Anterior cingulate cortex (tissue), 58 donors: ENCODE results near the gene NCBP3.
A peak's percentile ranks its signal among the peaks of the same experiment; 100 is the strongest.
"Not testable (repeated sequence)": the region's sequence is repeated elsewhere in the genome, so short reads cannot be mapped to it uniquely, and the experiment has no call there.

ENCODE experiments used
- DNase-seq, 58 donors: peaks; one replicate each; lab custom pipeline; 2025; lab: John Stamatoyannopoulos, UW

Gene NCBP3

DNA sequence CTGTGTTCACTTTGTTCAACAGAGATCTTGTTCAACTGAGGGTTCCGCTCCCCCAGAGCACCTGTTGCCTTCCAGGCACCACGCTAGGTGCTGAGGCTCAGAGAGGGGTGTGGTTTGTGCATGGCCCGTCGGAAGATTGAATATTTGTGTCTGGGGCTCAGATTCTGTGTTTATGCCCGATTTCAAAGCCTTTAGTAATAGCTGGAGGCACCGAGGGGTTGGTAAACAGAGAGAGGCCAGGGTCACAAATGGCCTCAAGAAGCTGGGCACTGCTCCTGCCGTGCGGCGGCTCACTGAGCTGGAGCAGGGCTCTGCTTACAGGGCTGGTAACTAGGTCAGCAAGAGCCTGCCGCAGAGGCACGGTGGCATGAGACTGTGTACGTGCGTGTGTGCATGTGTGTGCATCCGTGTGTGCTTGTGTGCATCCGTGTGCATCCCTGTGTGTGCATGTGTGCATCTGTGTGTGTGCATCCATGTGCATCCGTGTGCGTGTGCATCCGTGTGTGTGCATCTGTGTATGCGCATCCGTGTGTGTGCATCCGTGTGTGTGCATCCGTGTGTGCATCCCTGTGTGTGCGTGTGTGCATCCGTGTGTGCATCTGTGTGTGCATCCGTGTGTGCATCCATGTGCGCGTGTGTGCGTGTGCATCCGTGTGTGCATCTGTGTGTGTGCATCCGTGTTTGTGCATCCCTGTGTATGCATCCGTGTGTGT, 50.5 kb downstream of the NCBP3 start:
- DNase-seq, result no peak

DNA sequence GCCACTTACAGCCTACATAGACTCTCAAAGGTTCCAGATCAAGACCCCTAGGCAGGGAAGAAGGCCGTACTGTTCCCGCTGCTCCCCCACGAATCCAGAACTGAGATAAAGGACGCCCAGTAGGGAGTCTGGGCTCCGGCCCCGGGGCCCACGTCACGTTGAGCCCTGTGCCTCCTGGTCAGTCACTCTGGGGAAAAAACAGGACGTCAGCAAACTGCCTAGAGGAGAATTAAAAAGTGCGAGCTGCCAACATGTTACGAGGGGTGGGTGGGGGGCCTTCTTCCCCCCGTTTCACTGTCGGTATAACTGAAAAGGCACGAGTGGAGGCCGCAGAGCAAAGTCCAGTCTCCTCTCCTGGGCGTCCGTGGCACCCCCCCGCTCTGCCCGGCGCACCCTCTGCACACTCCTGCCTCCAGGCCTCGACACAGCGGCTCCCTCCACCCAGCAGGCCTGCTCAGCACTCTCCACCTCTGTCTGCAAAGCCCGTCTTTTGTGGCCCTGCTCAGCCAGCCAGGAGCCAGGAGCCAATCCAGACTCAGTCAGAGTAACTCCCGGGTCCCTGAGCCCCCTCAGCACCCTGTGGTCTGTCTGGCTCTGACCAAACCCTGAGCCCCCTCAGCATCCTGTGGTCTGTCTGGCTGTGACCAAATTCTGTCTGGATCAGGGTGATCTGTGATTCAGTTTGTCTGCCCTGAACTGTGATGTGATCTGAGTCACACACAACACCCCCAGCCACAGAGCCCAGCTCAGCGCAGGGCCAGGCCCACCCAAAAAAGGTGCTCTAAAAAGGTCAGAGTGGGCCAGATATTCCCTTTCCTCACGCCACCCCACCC, 51.3 kb downstream of the NCBP3 start:
- DNase-seq, result no peak

DNA sequence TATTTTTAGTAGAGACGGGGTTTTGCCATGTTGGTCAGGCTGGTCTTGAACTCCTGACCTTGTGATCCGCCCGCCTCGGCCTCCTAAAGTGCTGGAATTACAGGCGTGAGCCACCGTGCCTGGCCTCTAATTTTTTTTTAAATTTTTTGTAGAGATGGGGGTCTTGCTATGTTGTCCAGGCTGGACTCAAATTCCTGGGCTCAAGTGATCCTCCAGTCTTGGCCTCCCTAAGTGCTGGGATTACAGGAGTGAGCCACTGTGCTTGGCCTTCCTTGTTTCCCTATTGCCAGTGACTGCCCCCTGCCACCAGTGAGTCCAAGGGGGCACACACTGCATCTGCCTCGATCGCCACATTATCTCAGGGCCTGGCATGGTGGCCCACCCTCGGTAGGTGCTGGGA, 51.9 kb downstream of the NCBP3 start:
- not testable (repeated sequence) for DNase-seq

DNA sequence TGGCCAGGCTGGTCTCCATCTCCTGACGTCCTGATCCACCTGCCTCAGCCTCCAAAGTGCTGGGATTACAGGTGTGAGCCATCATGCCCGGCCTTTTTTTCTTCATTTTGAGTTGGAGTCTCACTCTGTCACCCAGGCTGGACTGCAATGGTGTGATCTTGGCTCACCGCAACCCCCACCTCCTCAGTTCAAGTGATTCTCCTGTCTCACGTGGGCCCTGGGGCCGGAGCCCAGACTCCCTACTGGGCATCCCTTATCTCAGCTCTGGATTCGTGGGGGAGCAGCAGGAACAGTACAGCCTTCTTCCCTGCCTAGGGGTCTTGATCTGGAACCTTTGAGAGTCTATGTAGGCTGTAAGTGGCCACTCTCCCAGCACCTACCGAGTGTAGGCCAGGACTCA, 52.8 kb downstream of the NCBP3 start:
- not testable (repeated sequence) for DNase-seq

DNA sequence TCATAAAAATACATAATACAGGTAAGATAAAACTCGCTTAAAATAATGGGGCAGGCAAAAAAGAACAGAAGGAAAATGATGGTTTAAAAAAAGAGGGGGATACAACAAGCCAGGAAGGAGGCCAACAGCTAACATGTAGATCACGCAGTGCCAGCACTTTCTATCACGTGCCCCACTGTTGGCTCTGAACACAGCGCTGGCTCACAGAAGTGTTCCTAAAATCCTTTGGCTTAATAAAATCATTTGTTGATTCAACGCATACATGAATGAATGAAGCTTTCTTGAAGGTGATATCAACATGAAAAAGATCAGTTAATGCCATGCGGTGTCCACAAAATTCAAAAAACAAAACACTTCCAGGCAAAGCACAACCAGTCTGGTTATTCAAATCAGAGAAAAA, 53.6 kb downstream of the NCBP3 start:
- DNase-seq, result peak in 42 of 58 donors; percentile 5 to 64 (median 40)

DNA sequence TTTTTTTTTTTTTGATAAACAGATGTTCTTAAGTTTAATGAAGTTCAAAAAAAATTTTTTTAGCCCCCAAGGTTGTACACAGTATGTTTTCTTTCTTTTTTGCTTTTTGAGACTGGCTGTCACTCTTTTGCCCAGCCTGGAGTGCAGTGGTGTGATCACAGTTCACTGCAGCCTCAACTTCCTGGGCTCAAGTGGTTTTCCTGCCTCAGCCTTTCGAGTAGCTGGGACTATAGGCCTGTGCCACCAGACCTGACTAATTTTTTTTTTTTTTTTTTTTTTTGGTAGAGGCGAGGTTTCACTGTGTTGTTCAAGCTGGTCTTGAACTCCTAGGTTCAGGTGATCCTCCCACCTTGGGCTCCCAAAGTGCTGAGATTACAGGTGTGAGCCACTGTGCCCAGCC, 57.8 kb downstream of the NCBP3 start:
- DNase-seq, result no peak

DNA sequence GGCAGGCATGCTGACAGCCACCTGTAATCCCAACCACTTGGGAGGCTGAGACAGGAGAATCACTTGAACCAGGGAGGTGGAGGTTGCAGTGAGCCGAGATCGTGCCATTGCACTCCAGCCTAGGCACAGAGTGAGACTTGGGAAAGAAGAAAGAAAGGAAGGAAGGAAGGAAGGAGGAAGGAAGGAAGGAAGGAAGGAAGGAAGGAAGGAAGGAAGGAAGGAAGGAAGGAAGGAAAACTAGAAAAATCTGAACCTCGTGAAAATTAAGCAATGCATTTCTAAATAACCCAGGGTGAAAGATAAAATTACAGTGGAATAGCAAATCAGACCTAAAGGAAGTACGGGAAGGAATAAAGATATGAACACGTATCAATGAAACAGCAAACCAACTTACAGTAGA, 60.7 kb downstream of the NCBP3 start:
- not testable (repeated sequence) for DNase-seq

DNA sequence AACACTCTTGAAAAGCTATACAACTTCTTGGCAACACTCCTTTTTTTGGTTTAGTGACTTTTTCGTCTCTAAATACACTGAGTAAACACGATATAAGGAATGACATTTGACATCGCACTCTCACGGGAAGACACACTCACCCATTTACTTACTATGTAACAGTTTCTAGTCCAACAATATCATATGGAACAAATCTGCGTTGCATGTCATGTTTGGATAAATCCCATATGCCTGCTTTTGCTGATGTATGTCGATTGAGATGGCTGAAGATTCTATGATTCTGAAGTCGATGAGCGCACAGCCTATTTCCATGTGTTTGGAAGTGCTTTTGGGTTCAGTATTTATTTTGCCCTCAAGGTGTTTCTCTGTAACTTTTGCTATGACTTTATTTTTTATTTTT, 63.3 kb downstream of the NCBP3 start:
- DNase-seq, result no peak

DNA sequence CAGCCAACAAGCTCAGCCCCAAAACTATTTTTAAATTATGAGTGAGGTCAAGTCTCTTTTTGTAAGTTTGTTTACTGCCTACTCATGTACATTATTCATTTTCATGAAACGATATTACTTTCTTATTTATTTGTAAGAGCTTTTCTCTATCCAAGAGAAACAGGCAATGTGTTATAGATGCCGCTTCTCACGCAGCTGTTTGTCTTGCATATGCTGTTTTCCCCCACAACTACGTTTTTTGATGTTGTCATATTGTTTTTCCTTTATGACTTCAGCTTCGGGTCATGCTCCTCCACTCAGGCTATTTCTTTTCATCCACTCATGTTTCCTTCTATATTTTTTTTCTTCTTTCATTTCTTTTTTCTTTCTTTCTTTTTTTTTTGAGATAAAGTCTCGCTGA, 65.1 kb downstream of the NCBP3 start:
- DNase-seq, result no peak

DNA sequence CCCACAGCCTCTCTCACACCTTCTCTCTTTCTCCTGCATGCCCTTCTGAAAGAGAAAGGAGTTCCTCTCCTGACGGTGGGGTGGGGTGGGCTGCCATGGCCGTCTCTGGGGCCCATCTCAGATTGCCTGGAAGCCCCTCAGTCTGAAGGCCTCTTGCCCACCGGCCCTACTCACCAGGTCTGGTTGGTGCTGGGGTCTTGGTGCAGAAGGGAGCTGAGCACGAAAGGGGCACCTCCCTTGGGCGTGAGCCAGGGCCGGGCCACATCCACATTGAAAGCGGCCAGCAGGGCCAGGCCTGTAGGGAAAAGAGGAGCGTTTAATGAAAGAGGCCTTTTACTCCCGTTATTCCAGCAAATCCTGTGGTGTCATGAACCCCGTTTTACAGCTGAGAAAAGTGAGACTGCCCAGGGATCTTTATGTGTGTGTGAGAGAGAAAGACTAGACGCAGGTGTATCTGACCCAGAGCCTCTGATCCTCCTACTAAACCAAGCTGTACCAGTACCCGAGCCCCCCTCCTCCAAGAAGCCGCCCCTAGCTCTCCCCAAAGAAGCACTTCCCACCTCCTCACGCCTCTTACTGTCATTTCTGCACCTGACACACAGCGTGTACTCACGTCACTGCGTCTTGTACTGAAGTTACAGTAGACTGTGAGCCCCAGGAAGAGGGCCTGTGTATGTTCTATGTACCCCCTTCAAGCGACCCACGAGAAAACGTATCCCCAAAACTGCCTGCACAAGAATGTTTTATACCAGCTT, 68.5 kb downstream of the NCBP3 start:
- DNase-seq, result no peak

DNA sequence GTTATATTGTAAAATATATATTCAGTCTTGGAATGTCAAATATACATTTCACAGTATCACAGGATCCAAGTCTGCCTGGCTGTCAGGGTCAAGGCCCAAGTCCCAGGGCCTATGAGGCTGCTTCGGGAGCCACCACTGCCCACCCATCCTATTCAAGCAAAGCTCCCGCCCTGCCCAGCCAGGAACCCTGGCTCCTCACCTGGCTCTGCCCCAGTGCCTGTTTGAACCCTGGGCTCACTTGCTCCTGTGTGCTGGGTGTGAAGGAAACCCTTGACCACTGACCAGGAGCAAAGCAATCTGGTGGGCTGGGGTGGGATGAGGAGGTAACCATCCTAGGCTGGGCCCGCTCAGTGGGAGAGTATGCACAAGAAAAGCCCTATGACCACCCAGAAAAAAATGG, 72.1 kb downstream of the NCBP3 start:
- DNase-seq, result no peak

DNA sequence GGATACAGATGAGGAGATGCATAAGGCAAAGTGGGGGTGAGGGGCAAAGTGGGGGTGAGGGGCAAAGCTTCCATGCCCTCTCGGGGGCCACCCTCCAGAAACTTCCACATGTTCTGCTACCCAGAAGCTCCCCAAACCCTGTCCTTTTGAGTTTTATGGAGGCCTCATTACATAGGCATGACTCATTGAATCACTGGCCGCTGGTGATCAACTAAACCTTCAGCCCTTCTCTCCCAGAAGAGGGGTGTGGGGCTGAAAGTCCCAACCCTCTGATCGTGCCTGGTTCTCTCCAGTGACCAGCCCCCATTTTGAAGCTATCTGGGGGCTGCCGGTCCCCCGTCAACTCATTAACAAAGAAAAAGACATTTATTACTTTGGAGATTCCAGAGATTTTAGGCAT, 72.5 kb downstream of the NCBP3 start:
- DNase-seq, result no peak

DNA sequence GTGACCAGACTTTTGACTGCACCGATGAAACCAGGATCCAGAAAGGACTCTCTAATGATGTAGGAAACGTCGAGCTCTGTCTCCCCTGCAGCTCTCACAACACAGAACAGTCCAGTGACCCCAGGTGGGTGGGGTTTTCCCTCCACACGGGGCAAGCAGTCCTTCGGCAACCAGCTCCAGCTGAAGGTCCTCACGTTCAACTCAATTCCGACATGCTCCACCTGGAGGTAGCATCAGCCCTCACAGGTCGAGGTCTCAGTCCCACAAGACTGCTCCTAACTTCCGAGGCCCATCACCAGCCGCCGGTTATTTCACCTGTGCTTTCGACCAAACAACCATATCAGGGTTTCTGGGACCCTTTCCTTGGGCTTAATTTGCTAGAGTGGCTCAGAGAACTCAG, 73.3 kb downstream of the NCBP3 start:
- DNase-seq, result no peak

DNA sequence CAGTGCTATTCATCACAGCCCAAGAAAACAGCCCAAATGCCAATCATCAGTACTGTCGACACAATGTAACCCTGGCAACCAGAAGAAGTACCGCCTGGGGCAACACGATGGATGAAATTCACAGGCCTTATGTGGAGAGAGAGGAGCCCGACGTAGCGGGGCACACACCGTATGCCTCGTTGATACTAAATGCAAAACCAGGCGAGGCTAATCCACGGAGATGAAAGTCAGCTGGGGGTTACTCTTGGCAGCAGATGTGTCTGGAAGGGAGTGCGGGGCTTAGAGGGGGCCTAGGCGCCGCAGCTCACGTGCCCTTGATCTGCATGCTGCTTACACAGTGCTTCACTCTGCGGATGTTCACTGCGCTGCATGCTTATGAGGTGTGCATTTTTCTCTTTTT, 74.9 kb downstream of the NCBP3 start:
- no peak for DNase-seq

DNA sequence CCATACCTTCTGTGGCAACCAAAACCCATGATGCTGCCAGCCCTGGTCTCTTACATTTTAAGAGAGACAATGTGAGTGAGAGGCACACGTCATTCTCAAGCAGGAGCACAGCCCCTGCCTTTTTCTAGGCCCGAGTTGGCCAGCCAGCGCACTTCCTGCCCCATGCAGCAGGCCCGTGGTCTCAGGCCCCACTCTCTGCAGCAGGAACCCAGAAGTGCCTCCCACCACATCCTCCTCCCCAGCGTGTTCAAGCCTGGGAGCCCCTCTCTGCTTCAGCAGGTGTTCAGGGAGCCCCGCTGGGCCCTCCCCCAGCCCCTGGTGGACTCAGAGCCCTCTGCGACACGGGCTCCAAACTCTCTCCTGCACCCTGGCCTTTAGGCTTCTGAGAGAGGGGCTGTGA, 75.6 kb downstream of the NCBP3 start:
- no peak for DNase-seq

DNA sequence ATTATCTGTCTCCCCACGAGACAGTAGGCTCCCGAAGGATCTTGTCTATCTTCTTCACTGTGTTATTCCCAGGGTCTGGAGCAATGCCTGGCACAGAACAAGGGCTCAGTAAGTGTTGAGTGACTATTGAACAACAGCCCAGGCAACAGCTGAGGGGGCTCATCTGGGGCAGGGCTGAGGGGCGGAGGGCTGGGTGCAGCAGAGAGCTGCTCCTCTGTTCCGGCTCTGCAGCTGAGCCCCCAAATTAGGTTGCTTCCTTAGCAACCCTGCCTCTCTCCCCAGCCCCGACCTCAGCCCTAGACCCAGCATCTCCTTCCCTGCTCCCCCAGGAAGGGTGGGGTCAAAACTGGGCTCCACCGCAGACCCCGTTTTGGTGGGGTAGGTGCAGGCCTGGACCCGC, 77.3 kb downstream of the NCBP3 start:
- DNase-seq, result no peak

DNA sequence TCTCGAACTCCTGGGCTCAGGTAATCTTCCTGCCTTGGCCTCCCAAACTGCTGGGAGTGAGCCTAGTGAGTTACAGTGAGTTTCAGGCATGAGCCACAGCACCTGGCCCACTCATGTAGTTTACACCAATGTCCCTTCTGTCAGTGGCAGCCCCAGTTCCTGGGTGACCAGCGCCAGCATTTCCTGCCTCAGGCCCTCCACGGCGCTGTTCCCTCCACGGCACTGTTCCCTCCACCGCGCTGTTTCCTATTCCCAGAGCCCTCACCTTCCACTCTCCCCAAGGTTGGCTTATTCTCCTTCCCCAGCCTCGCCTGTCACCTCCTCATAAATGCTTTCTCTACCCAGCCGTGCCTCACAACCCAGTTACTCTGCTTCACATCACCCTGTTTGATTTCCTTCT, 77.7 kb downstream of the NCBP3 start:
- no peak for DNase-seq

DNA sequence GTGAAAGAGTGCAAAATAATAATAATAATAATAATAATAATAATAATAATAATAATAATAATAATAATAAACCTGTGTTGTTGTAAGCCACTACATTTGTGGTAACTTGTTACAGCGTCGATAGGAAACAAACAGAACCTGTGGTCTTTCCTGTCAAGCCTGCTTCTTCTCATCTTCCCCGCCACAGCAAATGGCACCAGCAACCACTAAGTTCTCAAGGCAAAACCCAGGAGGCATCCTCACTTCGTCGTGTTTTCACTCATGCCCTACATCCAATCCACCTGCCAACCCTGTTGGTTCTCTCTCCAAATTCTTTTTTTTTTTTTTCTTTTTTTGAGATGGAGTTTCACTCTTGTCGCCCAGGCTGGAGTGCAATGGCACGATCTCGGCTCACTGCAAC, 79.3 kb downstream of the NCBP3 start:
- no peak for DNase-seq

DNA sequence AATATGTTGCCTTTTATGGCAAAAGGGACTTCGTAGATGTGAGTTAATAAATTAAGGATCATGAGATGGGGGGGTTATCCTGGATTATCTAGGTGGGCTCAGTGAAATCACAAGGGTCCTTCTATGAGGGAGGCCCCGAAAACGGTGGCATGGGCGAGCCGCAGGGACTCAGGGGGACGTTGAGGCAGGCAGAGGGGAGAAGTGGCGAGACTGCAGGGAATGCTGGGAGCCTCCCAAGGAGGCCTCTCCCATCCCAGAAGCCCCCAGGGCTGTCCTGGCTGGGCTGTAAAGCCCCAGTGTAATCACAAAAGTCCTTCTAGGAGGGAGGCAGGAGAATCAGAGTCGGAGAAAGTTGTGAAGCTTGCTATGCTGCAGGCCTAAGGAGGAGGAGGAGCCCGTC, 80.1 kb downstream of the NCBP3 start:
- DNase-seq, result no peak

DNA sequence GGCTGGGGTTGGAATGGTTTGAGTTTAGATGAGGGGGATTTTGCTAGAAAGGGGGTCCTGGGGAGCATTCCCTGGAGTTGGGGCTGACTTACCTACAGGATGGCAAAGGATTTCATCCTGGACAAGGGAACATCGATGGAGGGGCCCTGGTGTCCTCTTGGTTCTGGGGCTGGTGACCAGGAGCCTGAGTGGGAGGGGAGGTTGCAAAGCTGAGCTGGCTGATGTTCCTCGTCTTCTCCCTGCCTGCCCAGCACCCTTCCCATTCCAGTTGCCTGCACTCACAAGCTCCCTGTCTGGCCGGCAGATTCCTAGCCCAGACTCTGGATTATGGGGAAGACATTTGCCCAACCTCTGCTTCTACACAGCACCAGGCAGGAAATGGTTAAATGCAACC, 82.3 kb downstream of the NCBP3 start:
- DNase-seq, result no peak
